ENCODE data around the gene WRAP73. TPM values are rescaled to one million over a fixed set of nuclear protein-coding genes. Genes with fewer than 3 reads are reported as not detected.

WRAP73 gene
- total RNA-seq, 1 donor from 2014 or later = 47.7 TPM

DNA sequence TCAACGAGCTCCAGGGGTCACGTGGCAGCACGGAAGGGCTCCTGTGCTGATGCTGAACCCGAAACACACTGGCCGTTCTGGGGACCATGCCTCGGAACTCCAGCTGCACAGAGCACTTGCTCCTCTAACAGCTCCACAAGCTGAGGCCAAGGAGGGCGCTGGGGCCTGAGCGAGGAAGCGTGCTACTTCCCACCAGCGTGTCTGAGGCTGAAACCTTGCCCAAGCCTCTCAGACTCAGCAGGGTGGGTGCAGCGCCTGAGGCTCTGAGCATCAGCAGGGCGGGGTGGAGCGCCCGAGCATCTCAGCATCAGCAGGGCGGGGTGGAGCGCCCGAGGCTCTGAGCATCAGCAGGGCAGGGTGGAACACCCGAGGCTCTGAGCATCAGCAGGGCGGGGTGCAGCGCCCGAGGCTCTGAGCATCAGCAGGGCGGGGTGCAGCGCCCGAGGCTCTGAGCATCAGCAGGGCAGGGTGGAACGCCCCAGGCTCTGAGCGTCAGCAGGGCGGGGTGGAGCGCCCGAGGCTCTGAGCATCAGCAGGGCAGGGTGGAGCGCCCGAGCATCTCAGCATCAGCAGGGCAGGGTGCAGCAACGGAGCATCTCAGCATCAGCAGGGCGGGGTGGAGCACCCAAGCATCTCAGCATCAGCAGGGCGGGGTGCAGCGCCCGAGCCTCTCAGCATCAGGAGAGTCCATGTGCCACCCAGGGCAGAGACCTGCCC is 9.6 kb downstream of the WRAP73 start:
- Mint-ChIP-seq H3K9me3 (ENCODE audit: unreplicated experiment) (no peaks in the 10 kb centered on the region), H3K27ac (ENCODE audit: unreplicated experiment) (no peak overlapping the region), H3K4me3 (ENCODE audit: unreplicated experiment) (no peak overlapping the region), H3K36me3 (ENCODE audit: unreplicated experiment) (peaks cover 10% of the 10 kb centered on the region), H3K4me1 (ENCODE audit: low read depth, unreplicated experiment) (peaks cover 1% of the 10 kb centered on the region), H3K27me3 (ENCODE audit: unreplicated experiment) (no peaks in the 10 kb centered on the region)
- DNase-seq = no peak
- TF ChIP-seq, protein P1, sequence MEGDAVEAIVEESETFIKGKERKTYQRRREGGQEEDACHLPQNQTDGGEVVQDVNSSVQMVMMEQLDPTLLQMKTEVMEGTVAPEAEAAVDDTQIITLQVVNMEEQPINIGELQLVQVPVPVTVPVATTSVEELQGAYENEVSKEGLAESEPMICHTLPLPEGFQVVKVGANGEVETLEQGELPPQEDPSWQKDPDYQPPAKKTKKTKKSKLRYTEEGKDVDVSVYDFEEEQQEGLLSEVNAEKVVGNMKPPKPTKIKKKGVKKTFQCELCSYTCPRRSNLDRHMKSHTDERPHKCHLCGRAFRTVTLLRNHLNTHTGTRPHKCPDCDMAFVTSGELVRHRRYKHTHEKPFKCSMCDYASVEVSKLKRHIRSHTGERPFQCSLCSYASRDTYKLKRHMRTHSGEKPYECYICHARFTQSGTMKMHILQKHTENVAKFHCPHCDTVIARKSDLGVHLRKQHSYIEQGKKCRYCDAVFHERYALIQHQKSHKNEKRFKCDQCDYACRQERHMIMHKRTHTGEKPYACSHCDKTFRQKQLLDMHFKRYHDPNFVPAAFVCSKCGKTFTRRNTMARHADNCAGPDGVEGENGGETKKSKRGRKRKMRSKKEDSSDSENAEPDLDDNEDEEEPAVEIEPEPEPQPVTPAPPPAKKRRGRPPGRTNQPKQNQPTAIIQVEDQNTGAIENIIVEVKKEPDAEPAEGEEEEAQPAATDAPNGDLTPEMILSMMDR (IDR thresholded peaks at IDR 0.05; ENCODE audit: partially characterized antibody, unreplicated experiment) = no peak

DNA sequence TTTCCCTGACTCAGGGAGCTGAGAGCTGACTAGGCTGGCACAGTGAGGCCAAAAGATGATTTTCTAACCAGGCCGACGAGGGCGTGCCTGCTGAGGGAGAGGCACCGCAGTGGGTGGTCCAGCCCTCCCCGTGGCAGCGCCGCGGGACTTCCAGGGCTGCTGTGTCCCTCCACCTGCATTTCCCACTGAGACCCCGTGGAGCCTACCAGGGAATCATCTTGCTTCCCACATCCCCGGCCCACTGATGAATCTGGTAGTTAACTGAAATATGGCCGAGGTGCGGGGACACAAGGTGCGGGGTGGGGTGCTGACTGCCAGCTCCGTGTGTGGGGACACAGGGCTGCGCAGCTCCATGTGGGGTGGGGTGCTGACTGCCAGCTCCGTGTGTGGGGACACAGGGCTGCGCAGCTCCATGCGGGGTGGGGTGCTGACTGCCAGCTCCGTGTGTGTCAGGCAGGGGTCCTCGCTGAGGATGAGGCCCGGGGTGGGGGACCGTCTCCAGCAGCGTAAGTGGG is 10.4 kb downstream of the WRAP73 start:
- Mint-ChIP-seq H3K4me1 (ENCODE audit: low read depth, unreplicated experiment) (peaks cover 1% of the 10 kb centered on the region), H3K27me3 (ENCODE audit: unreplicated experiment) (no peaks in the 10 kb centered on the region), H3K4me3 (ENCODE audit: unreplicated experiment) (no peak overlapping the region), H3K27ac (ENCODE audit: unreplicated experiment) (no peak overlapping the region), H3K9me3 (ENCODE audit: unreplicated experiment) (no peaks in the 10 kb centered on the region), H3K36me3 (ENCODE audit: unreplicated experiment) (peaks cover 10% of the 10 kb centered on the region)
- no peak for DNase-seq
- TF ChIP-seq, protein P1 (IDR thresholded peaks at IDR 0.05; ENCODE audit: partially characterized antibody, unreplicated experiment) = no peak

- Mint-ChIP-seq H3K36me3 (ENCODE audit: unreplicated experiment) (peaks cover 10% of the 10 kb centered on the region), H3K4me1 (ENCODE audit: low read depth, unreplicated experiment) (peaks cover 1% of the 10 kb centered on the region), H3K27me3 (ENCODE audit: unreplicated experiment) (no peaks in the 10 kb centered on the region), H3K4me3 (ENCODE audit: unreplicated experiment) (no peak overlapping the region), H3K27ac (ENCODE audit: unreplicated experiment) (no peak overlapping the region), H3K9me3 (ENCODE audit: unreplicated experiment) (no peaks in the 10 kb centered on the region)
- no peak for DNase-seq
- TF ChIP-seq, protein P1 (IDR thresholded peaks at IDR 0.05; ENCODE audit: partially characterized antibody, unreplicated experiment) = no peak
Observed at GRCh38 chr1:3638676-3639075, 11.2 kb downstream of the WRAP73 start.

GRCh38 chr1:3638027-3638426 is 11.9 kb downstream of the WRAP73 start:
- peaks cover 1% of the 10 kb centered on the region for H3K4me1 Mint-ChIP-seq (ENCODE audit: low read depth, unreplicated experiment)
- H3K27me3 Mint-ChIP-seq (ENCODE audit: unreplicated experiment) = no peaks in the 10 kb centered on the region
- H3K4me3 Mint-ChIP-seq (ENCODE audit: unreplicated experiment) = no peak overlapping the region
- no peaks in the 10 kb centered on the region for H3K9me3 Mint-ChIP-seq (ENCODE audit: unreplicated experiment)
- DNase-seq = no peak
- TF ChIP-seq, protein P1 (IDR thresholded peaks at IDR 0.05; ENCODE audit: partially characterized antibody, unreplicated experiment) = no peak
- peaks cover 10% of the 10 kb centered on the region for H3K36me3 Mint-ChIP-seq (ENCODE audit: unreplicated experiment)
- H3K27ac Mint-ChIP-seq (ENCODE audit: unreplicated experiment) = no peak overlapping the region

DNA sequence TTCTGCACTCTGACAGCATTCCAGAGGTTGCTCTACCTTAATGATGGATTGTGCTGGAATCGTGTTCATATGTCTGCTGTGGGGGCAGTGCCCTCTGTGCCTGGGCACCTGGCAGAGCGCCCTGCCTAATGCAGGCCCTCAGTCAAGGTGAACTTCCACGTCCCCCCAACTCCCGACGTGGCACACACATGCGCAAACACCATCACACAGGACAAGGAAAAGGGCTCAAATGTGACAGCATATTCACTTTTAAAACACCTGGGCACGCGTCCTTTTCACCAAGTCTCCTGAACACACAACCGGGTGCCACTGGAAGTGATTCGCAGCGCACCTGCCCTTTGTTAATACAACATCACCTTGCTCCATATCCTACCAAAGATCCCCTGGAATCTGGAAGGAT is 13.4 kb downstream of the WRAP73 start:
- H3K9me3 Mint-ChIP-seq (ENCODE audit: unreplicated experiment) = no peaks in the 10 kb centered on the region
- no peak overlapping the region for H3K4me3 Mint-ChIP-seq (ENCODE audit: unreplicated experiment)
- TF ChIP-seq, protein P1 (IDR thresholded peaks at IDR 0.05; ENCODE audit: partially characterized antibody, unreplicated experiment) = no peak
- H3K4me1 Mint-ChIP-seq (ENCODE audit: low read depth, unreplicated experiment) = no peaks in the 10 kb centered on the region
- H3K27me3 Mint-ChIP-seq (ENCODE audit: unreplicated experiment) = no peaks in the 10 kb centered on the region
- no peak for DNase-seq
- H3K27ac Mint-ChIP-seq (ENCODE audit: unreplicated experiment) = no peak overlapping the region
- peaks cover 5% of the 10 kb centered on the region for H3K36me3 Mint-ChIP-seq (ENCODE audit: unreplicated experiment)

Measured in glutamatergic neuron (in vitro differentiated cells).